Right lobe of liver (tissue), 4 donors: Measurements from ENCODE around the gene PHF14.

Source experiments
- CTCF ChIP-seq, 4 donors: fragments of 200-600 bp in 3 of 4; fragments of 450-650 bp in 1 of 4; IDR thresholded peaks; one replicate each; pipeline versions ENCODE4 v1.5.1 to v1.8.0; 2016 to 2022; ENCODE audit warnings: antibody characterized with exemption in 4 of 4, mild to moderate bottlenecking in 2 of 4
- POLR2A ChIP-seq: fragments of 450-650 bp; IDR thresholded peaks from one replicate; pipeline ENCODE4 v1.6.1; 2017; ENCODE audit warnings: antibody characterized with exemption, mild to moderate bottlenecking
- donor health status: DM: no; HTN: no; CAD: no.
- donor health status: DM: no; HTN: no; CAD: no.
- donor health status: DM: no; HTN: yes; CAD: no.

GRCh38 chr7:11127114-11127785 is 153.6 kb downstream of the PHF14 start:
- TF ChIP-seq CTCF (IDR thresholded peaks at IDR 0.05) (no peak), POLR2A (no peak)
